ENCODE measurements around the gene ARHGAP10.

ARHGAP10 gene

DNA sequence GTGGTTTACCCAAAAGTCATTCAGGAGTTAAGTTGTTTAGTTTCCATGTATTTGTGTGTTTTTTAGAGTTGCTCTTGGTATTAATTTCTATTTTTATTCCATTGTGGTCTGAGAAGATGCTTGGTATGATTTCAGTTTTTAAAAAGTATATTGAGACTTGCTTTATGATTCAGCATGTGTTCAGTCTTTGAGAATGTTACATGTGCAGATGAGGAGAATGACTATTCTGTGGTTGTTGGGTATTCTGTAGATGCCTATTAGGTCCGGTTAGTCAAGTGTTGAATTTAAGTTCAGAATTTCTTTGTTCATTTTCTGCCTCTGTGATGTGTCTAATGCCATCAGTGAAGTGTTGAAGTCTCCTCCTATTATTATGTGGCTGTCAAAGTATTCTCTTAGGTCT lies 249.4 kb downstream of the ARHGAP10 start:
- H3K4me3 ChIP-seq (ENCODE audit: low read depth, low read length): no peak overlapping the region
- TF ChIP-seq, protein P1, sequence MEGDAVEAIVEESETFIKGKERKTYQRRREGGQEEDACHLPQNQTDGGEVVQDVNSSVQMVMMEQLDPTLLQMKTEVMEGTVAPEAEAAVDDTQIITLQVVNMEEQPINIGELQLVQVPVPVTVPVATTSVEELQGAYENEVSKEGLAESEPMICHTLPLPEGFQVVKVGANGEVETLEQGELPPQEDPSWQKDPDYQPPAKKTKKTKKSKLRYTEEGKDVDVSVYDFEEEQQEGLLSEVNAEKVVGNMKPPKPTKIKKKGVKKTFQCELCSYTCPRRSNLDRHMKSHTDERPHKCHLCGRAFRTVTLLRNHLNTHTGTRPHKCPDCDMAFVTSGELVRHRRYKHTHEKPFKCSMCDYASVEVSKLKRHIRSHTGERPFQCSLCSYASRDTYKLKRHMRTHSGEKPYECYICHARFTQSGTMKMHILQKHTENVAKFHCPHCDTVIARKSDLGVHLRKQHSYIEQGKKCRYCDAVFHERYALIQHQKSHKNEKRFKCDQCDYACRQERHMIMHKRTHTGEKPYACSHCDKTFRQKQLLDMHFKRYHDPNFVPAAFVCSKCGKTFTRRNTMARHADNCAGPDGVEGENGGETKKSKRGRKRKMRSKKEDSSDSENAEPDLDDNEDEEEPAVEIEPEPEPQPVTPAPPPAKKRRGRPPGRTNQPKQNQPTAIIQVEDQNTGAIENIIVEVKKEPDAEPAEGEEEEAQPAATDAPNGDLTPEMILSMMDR (conservative IDR thresholded peaks at IDR 0.05; ENCODE audit: low read depth, low read length): no peak
- DNase-seq (ENCODE audit: low read depth): peak; percentile 44

DNA sequence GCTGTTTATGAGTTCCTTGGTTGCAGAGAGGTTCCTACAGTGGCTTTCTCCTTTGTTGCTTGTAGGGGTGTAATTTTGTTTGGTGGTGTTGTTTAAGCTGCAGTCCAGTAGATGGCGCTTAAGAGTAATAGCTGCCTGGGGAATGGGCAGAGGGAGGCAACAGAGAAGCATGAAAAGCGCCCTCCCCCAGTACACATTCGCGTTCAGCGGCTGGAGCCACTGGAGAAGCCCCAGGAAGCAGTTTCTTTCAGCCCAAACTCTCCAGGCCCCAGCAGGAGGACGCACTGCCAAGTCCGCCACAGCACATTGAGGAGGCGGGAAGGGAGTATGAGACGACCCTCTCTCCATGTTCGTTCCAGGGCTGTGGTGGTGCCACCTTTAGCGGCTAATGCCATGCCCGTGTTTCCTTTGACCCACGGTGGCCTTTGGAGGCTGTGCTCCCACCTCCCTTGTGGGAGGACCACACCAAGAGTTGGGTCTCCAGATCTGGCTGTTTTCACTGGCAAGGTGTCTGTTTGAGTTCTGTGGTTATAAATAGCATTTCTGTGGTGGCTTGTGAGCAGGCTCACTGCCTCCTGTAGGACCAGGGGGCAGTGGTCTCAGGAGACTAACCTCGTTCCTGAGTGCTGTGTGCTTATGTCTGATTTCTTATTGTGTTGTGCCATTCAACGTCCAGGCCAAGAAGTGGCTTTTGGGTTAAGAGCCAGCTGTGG lies 252.3 kb downstream of the ARHGAP10 start:
- H3K4me3 ChIP-seq (ENCODE audit: low read depth, low read length): no peak overlapping the region
- DNase-seq (ENCODE audit: low read depth): peak; percentile 82
- TF ChIP-seq, protein P1 (conservative IDR thresholded peaks at IDR 0.05; ENCODE audit: low read depth, low read length): peak; percentile 90

DNA sequence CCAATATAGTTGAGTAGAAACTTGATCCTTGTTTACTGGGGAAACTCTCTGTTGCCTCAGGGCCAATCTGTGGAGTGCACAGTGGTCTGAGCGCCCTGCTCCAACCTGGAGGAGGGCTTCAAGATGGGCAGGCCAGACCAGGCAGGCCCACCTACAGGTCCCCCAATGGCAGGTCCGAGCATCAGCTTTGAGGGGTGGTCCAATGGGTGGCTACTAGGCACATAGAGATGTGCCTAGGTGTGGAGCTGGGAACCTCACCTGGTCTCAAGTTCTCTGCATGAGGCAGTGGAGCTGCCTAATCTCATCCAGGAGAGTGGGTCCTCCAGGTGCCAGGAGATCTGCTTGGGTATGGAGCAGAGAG lies 252.9 kb downstream of the ARHGAP10 start:
- TF ChIP-seq, protein P1 (conservative IDR thresholded peaks at IDR 0.05; ENCODE audit: low read depth, low read length): no peak
- no peak for DNase-seq (ENCODE audit: low read depth)
- no peak overlapping the region for H3K4me3 ChIP-seq (ENCODE audit: low read depth, low read length)

DNA sequence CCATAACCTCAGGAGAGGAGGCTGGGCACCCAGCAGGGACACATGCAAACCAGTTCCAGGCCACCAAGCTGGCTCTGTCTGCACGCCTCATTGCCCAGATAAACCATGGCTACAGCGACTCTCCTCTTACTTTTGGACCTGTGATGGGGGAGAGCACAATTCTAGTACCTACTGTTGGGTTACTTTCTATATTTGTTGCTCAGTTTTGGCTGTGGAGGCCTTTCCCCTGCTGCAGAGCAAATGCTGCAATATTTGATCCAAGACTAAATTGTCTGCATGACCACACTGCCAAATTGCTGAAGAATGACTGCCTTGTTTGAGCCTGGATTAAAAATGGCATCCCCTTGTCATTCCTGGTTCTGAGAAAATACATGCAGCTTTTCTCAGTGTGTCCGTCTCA lies 253.5 kb downstream of the ARHGAP10 start:
- TF ChIP-seq, protein P1 (conservative IDR thresholded peaks at IDR 0.05; ENCODE audit: low read depth, low read length): no peak
- H3K4me3 ChIP-seq (ENCODE audit: low read depth, low read length): no peak overlapping the region
- no peak for DNase-seq (ENCODE audit: low read depth)

DNA sequence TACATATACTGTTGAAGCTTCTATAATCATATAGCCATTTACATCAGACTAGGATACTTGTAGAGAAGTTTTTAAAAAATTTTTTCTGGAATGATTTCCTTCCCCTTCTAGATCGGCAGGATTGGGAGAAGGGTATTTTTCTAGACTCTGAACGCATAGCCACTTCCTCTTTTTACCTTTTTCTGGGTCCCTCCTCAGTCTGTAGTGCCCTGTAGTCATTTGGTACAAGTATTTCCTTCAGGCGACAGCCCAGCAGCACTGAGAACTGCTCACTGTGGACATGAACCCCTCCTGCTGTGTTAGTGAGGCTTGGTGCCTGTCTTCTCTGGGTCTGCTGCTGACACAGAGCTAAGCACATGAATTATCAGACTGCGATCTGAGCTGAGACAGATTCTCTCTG lies 255.4 kb downstream of the ARHGAP10 start:
- TF ChIP-seq, protein P1 (conservative IDR thresholded peaks at IDR 0.05; ENCODE audit: low read depth, low read length): no peak
- DNase-seq (ENCODE audit: low read depth): peak; percentile 46
- no peak overlapping the region for H3K4me3 ChIP-seq (ENCODE audit: low read depth, low read length)

DNA sequence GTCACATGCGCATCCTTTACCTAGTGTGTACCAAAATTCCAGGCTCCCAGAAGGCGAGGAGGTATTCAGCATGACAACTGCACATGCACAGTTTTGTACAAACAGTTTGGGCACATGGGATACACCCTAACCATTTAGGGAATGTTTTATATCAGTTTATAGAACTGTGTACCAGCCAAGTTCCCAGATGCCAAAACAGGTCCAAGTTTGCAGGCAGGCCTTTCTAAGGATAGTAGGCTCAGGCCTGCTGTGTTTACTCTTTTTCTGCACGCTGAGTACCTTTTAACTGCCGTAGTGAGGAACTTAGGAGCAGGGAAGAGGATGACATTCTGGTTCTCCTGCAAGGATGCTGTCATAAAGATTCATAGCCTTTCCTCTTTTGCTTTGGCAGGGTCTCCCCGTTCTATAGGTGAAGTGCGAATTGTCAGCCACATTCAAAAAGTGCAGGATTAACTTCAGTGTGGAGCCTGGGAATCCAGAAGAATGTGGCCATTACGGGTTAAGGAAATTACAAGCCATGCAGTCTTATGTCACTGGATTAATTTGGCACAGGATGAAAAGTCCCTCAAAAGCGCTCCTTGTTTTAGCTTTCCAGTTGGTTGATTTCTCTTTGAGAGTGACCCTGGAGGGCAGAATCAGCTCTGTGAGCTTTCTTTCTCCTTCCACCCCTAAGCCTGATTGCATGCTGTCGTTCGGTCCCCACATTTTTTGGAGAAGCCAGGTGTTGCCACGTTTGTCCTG lies 259.8 kb downstream of the ARHGAP10 start:
- TF ChIP-seq, protein P1 (conservative IDR thresholded peaks at IDR 0.05; ENCODE audit: low read depth, low read length): no peak
- no peak overlapping the region for H3K4me3 ChIP-seq (ENCODE audit: low read depth, low read length)
- DNase-seq (ENCODE audit: low read depth): no peak

All from choroid plexus epithelial cell (primary cell).